GM18867 (cell line): Measurements from ENCODE around the gene HGF.

Source experiments
- ATAC-seq: cut with Tn5 transposase; IDR thresholded peaks from one replicate; pipeline ENCODE4 v1.9.1; 2021; ENCODE audit warnings: mild to moderate bottlenecking, moderate library complexity; ENCODE audit not compliant: unreplicated experiment

Gene HGF

DNA sequence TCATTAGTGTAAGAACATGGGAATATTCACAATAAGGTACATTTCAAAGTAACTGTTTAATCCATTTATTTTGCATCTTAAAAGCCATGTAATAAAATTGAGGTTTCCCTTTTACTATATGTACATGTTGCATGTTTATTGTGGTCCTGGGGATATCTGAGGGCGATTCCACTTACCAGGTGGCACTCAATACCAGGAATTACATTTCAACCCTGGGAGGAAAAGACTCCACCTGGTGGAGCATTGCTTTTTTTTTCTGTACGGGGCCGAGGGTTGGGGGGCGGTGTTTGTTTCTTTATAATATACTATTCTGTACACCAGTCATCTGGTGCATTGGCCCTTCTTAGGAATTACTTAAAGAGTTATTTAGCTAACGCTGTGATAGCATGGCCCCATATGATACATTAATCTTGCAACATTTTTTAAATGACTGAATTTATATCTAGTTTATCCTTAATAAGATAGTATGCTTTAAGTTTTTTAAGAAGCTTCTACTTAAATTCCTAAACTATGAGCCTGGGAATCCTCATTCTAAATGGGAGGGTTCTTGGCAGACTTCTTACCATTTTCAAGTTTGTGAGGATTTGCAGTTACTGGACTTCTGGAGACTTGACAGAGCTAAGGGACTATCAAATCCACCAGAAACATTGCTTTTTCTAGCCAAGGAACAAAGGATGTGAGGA is 7.2 kb upstream of the HGF start:
- no peak for ATAC-seq

DNA sequence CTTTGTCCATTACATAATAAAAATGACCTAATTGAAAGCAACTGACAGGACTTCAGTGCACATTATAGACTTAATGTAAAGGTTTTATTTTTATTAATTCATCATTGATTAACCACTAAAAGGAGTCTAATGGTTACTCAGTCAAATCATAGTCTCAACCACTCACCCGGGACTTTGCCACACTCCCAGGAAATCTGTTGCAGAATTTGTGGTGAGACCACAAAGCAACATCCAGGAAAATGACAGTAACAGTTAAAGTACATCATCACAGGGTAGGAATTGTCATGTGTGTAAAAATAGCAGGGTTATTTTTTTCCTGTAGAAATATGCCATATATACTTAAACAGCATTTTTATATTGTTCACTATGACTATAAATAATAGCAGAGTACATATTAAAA is 6.3 kb upstream of the HGF start:
- no peak for ATAC-seq

DNA sequence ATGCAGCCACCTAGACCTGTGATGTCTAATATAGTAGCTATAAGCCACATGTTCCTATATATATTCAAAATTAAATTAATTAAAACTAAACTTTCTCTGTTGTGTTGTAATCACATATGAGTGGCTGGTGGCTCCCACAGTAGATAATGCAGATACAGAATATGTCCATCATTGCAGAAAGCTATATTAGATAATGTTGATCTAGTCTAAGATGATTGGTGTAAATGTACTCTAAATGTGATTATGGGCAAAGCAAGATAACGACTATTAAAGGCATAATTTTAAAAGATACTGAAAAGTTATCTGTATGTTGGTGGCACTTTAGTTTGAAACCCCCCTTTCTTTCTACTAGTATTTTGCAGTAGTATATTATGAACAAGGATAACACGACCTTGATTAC is 5.7 kb upstream of the HGF start:
- no peak for ATAC-seq

DNA sequence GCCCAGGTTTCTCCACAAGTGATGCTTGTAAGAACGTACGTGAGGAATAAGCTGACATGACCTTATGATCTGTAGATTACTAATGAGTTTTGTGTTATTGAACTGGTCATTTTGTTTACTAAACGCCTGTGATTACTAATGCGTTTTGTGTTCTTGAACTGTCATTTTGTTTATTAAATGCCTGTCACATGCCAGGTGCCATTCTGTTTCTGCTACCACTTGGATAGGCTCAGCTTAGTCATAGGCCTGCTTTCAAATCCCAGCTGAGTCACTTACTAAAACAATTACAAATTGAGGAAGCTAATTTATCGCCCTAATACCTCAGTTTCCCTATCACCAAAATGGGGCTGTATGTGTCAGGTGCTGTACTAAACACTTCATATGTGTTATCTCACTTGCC is 4.7 kb upstream of the HGF start:
- ATAC-seq = no peak

DNA sequence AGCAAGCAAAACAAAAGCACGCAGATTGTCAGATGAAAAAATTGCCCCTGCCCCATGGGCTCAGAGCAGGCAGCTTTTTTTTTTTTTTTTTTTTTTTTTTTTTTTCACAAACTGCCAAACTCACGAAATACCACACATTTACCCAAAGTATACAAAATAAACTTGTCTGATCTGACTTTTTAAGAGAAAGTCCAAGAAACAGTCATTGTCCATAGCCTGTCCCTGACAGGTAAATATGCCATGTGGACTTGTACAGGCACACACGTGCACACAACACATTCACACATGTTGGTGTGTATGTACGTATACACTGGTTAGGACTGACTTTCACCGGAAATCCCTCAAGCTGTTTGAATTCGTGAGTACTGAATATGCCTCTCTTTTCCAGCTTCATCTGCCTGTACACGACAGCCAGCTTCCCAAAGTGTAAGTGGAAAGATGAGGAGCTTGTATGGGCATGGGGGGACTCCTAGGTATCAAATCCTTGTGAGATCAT is 929 bp upstream of the HGF start:
- no peak for ATAC-seq

DNA sequence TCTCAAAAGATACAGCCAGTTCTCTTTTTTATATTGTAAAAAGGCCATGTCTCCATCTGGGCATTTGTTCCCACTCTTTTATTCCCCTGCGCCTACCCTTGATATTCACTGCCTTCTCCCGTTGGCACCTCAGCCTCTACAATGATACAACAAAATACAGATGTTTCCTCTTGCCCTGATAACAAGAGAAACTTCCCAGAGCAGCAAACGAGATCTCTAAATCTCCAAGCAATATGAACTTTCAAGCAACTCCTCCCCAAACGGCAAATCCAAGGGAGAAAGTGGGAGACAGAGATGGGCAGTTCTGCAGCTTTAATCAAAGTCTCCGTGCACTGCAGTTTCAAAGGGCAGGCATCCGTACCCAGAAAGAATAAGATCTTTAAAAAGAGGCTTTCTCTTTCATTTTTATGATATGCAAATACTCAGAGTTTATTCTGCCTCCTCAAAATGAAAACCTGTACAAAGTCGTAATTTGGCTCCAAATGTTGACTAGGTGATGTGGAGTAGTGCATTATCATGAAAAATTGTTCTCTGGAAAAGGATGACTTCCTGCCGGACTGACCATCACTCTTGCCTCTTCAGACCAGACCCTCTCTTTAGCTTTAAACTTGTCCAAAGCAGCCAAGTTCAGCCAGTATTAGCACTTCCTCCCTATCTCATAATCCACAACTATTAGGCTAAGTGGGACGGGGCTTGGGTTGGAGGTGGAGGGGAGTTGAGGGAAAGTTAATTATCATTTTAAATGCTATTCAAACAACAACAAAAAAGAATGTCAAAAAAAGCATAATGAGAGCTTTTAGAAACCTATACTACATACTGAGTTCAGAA is 682 bp downstream of the HGF start:
- peak; percentile 56 for ATAC-seq

DNA sequence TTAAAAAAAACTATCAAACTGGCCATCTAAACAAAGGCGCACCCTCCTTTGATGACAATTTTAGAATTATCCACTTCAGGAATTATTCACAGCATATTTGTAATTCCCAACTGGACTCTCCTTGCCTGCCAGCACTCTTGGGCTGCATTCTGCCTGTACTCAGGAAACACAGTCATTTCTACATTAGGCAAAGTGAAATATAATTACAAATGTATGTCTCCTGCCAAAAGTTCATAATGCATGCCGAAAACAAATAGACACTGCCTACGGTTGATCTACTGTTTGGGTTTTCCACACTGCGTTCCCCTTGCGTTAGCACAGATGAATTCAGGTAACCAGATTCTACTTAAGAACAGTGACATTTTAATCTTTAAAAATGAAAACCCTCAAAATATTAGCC is 1.9 kb downstream of the HGF start:
- ATAC-seq = no peak

DNA sequence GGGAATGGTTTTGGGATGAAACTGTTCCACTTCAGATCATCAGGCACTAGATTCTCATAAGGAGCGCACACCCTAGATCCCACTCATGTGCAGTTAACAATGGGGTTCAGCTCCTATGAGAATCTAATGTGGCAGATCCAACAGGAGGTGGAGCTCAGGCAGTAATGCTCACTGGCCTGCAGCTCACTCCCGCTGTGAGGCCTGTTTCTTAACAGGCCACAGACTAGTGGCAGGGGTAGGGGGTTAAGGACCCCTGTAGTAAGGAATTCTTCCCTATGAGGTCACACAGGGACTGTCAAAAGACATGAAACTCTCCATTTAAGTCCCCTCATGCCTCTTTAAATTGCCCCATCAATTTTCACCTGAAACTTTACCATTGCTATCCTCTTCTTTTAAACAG is 8.0 kb downstream of the HGF start:
- no peak for ATAC-seq

DNA sequence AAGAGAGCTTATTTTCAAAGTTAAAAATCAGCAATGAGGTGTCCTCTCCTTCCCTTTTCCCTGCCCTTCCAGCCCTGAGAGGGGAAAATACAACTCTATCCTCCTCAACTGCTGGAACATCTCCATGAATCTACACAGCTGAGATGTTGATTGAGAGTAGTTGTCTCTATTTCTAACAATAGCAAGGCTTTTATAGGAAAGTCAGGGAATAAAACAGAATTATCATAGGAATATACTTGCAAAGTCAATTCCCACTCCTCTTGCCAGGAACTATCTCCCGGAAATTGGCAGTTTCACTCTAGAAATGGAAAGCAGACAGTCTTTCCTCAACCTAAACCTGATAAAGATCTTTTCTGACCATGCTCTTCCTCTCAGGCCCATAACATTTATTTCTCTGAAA is 8.8 kb downstream of the HGF start:
- ATAC-seq = no peak

DNA sequence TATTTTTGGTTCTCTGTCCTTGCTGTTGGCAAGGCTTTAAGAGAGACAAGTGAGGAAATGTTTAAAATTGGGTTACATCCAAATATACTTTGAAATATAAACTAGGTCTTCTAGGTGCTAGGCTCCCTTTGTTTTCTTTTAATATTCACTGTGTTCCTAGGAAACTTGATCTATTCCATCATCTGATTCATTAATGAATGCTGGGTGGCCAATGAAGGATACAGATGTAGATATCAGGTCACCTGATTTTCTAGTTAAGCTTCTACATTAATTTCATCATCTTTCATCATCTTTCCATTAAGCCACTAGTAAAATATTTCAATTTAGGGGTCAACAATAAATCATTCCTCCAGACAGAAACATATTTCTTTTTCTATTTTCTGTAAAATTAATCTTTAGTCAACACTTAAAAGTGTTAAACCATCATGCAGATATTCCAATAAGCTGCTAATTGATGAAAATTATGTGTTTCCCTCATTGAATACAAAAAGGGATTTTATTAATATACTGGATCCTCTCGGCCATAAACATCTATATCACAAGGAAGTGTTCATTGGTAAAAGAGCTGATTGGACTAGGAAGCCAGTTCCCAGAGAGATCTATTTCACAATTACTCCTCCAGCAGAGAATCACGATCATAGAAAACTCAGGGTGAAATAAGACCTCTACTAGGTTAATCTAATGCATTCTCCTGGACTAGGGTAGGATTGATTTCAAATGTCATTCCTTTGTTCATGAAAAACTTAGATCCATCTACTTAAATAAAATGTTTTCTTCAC is 14.7 kb downstream of the HGF start:
- ATAC-seq = no peak

DNA sequence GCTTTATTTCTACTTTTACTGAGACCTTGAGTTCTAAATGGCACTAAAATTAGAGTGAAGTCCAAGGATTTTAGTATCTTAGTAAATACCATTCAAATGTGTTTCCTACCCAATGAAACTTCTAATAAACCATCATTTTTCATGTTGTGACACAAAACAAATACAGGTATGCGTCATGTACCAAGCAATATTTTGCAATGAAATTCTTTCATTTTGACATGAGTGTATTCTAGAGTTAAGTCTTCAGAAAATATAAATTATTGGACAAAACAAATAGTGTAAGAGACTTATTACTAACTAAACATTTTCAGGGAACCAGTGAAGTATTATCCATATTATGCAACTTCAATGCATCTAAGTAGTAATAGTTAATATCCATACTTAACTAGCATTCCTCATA is 16.5 kb downstream of the HGF start:
- ATAC-seq = no peak

DNA sequence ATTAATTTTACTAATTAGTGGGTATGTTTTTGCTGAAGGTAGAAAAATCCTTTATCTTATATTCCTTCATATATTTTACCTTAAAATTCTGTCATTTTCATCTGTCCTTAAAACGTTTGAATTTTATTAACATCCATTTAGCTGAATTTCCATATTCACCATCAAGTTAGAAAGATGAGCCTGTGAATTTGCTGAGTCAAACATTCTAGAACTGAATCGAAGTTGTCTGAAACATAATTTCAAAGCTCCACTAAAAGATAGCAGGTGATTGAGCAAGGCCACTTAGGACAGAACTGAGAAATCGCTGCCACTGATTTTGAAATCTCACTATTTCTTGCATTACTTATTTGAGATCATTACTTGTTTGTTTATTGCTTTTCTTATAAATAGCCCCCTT is 17.5 kb downstream of the HGF start:
- no peak for ATAC-seq

DNA sequence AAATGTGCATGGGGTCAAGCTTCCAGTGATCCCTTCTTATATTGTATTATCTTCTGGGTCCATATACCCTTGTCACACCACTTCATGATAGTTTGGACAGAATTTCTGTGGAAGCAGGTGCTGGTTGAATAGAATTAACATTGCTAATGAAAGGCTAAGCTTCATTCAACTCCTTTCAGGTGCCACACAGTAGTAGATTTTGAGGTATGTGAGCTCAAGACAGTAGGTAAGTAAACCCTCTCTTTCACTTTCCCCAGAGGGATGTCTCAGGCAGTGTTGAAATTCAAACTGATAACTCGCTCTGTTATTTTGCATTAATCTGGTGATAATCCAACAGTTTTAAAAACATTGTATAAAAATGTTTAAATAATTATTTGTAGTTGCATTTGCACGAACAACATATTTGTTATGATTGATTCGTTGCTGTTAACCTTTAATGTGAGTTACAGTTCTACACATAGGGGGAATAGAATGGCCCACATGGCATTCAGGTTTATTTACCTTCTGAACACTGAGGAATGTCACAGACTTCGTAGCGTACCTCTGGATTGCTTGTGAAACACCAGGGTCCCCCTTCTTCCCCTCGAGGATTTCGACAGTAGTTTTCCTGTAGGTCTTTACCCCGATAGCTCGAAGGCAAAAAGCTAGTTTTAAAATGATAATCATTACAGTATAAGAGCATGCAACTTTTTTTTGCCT is 18.1 kb downstream of the HGF start:
- ATAC-seq = no peak

DNA sequence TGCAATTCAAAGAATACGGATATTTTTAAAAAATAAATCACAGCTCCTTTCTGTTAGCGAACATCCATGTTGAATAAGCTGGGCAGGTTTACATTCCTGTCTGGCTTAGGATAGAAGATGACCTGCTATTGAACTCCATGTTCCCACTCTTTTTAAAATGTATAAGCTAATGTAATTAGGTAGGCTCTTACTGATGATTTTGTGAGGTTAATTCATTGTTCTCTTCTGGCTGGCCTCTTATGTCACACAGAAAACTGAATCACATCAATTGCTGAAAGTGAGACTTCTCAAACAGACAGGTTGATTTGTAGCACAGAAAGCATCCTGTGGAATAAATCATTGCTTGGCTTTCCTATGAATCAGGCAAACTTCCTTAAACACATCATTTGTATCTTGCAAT is 24.2 kb downstream of the HGF start:
- no peak for ATAC-seq

DNA sequence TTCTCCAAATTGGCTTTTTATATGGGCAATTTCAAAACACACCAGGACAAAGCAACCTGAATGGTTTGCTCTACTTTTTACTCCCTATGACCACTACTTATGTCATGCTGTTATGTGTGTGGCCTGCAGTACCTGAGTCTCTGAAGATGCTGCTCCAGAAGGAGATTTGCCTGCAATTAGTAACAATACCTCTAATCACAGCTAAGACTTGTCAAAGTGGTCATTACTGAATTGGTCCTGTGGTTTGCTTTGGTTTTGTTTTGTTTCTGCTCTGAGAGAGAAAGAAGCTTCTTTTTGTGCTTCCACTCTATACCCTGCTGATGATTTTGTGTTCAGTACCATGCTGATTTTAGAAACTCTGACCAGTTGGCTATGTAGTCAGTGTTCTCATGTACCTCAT is 25.5 kb downstream of the HGF start:
- no peak for ATAC-seq

DNA sequence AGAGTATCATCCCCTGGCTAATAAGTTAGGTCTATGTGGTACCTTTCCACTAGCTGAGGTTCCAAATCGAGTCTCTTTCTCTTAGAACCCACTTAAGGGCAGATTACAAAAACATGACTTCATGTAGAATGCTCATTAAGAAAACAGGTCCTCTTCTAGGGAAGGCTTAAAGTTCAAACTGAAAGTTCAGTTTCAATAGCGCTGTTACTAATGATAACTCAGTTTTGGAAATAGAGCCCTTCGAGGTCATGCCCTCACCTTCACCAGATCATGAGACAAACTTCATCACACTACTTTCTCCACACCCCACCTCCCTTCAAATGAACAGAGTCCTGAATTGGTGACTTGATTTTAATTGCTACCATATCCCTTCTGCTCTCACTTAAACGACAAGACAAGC is 26.2 kb downstream of the HGF start:
- no peak for ATAC-seq

DNA sequence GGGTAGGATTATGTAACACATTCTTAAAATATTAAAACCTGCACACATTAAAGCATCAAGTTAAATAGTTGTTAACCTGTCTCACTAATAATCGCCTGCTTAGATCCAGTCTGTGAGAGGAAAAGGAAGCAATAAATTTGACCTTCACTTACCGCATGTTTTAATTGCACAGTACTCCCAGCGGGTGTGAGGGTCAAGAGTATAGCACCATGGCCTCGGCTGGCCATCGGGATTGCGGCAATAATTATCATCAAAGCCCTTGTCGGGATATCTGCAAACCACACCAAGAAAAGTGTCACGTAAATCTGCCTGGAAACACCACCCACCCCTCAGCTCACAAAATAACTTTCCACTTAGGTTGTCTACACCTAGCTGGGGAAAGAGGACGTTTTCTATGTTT is 26.6 kb downstream of the HGF start:
- ATAC-seq = no peak

DNA sequence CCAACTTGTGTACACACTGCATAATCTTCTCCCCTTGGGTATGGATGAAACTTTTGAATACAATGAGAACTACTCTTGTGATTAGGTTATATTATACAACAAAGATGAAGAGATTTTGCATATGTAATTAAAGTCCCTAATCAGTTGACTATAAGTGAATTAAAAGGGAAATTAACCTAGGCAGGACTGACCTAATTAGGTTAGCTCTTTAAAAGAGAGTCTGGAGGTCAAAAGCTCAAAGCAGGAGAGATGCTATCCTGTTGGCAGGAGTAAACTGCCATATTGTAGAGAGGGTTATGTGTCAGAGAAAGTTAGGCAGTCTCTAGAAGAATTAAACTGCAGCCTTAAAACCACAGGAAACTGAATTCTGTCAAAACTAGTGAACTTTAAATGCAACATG is 29.4 kb downstream of the HGF start:
- ATAC-seq = no peak

DNA sequence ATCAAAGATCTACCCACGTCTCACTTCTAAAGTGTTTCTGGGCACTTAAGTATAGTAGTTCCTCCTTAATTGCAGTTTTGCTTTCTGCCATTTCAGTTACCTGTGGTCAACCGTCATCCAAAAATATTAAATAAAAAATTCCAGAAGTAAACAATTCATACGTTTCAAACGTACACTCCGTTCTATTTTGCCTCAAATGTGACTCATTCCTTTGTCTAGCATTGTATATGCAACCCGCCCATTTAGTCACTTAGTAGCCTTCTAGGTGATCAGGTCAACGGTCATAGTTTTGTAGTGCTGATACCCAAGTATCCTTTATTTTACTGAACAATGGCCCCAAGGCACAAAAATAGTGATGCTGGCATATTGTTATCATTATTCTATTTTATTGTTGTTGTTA is 33.8 kb downstream of the HGF start:
- no peak for ATAC-seq

DNA sequence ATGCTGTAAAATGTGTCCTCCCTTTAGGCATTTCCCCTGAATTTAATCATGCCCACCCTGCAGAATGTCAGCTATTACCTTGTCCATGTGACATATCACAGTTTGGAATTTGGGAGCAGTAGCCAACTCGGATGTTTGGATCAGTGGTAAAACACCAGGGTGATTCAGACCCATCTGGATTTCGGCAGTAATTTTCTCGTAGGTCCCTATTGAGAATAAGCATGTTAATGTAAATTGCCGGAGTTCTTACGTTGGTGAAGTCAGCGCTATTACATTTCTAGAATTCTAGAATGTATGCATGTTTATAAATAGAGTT is 44.1 kb downstream of the HGF start:
- ATAC-seq = no peak
